ENCODE data around the gene RRH. TPM values are rescaled to one million over a fixed set of nuclear protein-coding genes. Genes with fewer than 3 reads are reported as not detected.

Gene RRH
- total RNA-seq, 1 donor, result not detected

GRCh38 chr4:109801895-109802319 lies 25.9 kb upstream of the RRH start, which contains the start of gene CFI:
Gene CFI (minus strand): TSS chr4:109801999. CDS start chr4:109801971, 28 bp downstream.
- H3K4me3 ChIP-seq (ENCODE audit: low read depth, low read length), result peak within 1 kb of the TSS; percentile 28
- no peak for TF ChIP-seq CTCF (IDR thresholded peaks at IDR 0.05; ENCODE audit: insufficient read depth, low read depth, low read length)
- DNase-seq (ENCODE audit: low read depth), result peak; percentile 84

- TF ChIP-seq CTCF (IDR thresholded peaks at IDR 0.05; ENCODE audit: insufficient read depth, low read depth, low read length), result peak; percentile 36
- no peak overlapping the region for H3K4me3 ChIP-seq (ENCODE audit: low read depth, low read length)
- DNase-seq (ENCODE audit: low read depth), result peak; percentile 44
Measured at GRCh38 chr4:109803924-109804571, 23.7 kb upstream of the RRH start.

DNA sequence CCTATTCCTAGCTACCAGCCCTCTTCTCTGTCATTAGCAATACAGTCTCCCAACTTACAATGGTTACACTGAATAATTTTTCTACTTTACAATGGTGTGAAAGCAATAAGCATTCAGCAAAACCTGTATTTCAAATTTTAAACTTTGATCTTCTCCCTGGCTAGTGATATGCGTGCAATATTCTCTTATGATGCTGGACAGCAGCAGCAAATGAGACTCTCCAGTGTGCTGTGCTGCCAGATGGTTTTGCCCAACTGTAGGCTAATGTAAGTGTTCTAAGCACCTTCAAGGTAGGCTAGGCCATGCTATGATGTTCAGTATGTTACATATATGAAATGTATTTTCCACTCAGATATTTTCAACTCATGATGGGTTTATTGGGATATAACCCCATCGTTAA lies 18.1 kb upstream of the RRH start:
- no peak overlapping the region for H3K4me3 ChIP-seq (ENCODE audit: low read depth, low read length)
- DNase-seq (ENCODE audit: low read depth), result no peak
- TF ChIP-seq CTCF (IDR thresholded peaks at IDR 0.05; ENCODE audit: insufficient read depth, low read depth, low read length), result no peak

GRCh38 chr4:109810552-109811387 lies 17.0 kb upstream of the RRH start:
- no peak for DNase-seq (ENCODE audit: low read depth)
- TF ChIP-seq CTCF (IDR thresholded peaks at IDR 0.05; ENCODE audit: insufficient read depth, low read depth, low read length), result no peak
- no peak overlapping the region for H3K4me3 ChIP-seq (ENCODE audit: low read depth, low read length)

DNA sequence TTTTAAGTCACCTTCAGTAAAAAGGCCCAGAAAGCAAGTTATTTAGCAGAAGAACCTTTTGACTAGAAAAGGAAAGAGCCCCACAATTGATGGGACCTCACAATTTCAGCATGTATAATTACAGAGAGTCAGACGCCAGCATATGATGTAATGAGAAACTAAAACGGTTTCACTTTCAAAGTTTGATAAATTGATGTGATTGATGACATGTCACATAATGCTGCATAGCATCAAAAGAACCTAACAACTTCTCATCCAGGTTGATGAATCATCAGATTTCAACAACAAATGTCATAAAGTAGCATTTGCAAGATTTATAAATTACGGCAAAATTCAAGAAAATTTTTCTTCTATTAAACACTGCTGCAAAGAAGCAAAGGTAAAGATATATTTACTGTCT lies 16.1 kb upstream of the RRH start:
- DNase-seq (ENCODE audit: low read depth), result no peak
- no peak overlapping the region for H3K4me3 ChIP-seq (ENCODE audit: low read depth, low read length)
- no peak for TF ChIP-seq CTCF (IDR thresholded peaks at IDR 0.05; ENCODE audit: insufficient read depth, low read depth, low read length)

DNA sequence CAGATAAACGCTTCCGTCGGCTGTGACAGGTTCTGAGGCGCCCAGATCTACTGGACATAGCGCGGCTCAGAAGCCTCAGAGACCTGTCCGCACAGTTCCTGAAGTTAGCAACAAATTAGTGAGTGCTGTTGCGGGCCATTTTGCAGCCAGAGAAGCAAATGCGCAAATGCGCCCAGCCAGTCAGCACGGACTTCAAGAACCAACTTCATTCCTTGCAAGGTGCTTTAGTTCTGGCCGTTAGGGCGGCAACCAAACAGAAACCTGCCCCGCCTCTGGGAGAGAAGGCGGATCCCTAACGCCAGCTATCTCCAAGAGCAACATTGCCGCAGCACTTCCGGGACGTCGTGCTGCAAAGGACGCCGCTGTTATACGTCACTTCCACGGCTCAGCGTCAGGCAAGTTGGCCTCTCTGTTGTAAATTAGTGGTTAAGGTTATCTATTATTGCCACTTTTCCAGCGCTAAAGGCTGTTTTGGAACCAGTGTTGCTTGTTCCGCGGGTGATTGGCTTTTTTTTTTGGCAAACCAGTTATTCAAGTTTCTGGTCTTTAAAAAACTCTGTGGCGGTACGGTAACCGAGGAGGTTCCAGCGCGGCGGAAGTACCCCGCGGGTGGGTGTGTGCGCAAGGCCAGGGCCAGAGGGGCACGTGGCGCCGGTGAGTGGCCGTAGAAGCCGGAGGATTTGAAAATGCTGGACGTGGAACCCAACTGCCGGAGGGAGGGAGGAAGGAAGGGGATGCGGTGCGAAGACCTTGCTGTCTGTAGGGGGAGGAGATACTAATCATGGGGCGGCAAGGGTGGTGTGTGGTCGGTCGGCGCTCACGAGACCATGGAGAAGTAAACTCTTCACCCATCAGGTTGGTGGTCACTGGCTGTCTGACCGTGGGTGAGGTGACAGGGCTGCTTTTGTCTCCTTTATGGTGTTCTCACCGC lies 12.4 kb upstream of the RRH start, which contains the start of gene GAR1:
Gene GAR1 (plus strand): TSS at position 612 of the 931 bp plus-strand sequence. CDS start 403 bp downstream, outside the sequence.
- peak within 1 kb of the TSS; percentile 93 for H3K4me3 ChIP-seq (ENCODE audit: low read depth, low read length)
- DNase-seq (ENCODE audit: low read depth), result peak; percentile 95
- TF ChIP-seq CTCF (IDR thresholded peaks at IDR 0.05; ENCODE audit: insufficient read depth, low read depth, low read length), result peak; percentile 2
